Suprapubic skin (tissue), 4 donors: ENCODE data around the gene ITGA1. TPM values are rescaled to one million over a fixed set of nuclear protein-coding genes. Genes with fewer than 3 reads are reported as not detected.

ENCODE experiments used
- DNase-seq, 2 donors: peaks; one replicate each; pipeline ENCODE4 v3.0.0-alpha.2; 2019; ENCODE audit warnings: low spot score in 2 of 2
- H3K27ac ChIP-seq: fragments of 200-600 bp; sonication (generic); one replicate; pipeline ENCODE4 v1.5.1; 2019
- H3K27me3 ChIP-seq: fragments of 200-600 bp; sonication (generic); one replicate; pipeline ENCODE4 v1.5.1; 2019
- H3K36me3 ChIP-seq: fragments of 200-600 bp; sonication (generic); one replicate; pipeline ENCODE4 v1.5.1; 2019
- H3K4me1 ChIP-seq: fragments of 200-600 bp; sonication (generic); one replicate; pipeline ENCODE4 v1.5.1; 2019
- H3K4me3 ChIP-seq: fragments of 200-600 bp; sonication (generic); one replicate; pipeline ENCODE4 v1.5.1; 2019; ENCODE audit warnings: mild to moderate bottlenecking
- H3K9me3 ChIP-seq: fragments of 200-600 bp; sonication (generic); one replicate; pipeline ENCODE4 v1.5.1; 2019
- EP300 ChIP-seq: sonication (generic); formaldehyde crosslinking; IDR thresholded peaks from one replicate; pipeline ENCODE4 v1.6.1; 2017; ENCODE audit warnings: antibody characterized with exemption
- POLR2A ChIP-seq, 2 donors: fragments of 450-650 bp; IDR thresholded peaks; one replicate each; pipeline ENCODE4 v1.6.1; 2017; ENCODE audit warnings: antibody characterized with exemption in 2 of 2, mild to moderate bottlenecking in 2 of 2, moderate library complexity in 2 of 2
- POLR2AphosphoS5 ChIP-seq, 3 donors: sonication (generic); formaldehyde crosslinking; IDR thresholded peaks; one replicate each; pipeline ENCODE4 v1.6.1; 2017; ENCODE audit warnings: antibody characterized with exemption in 3 of 3
- WGBS: methylation state at CpG from one replicate; pipeline ENCODE4 v1.1.5; 2018; 5-methylcytosine and 5-hydroxymethylcytosine counted together
- total RNA-seq, 4 donors: library from RNA; depleted of rRNA; stranded (reverse); fragments of >200 nt; gene quantifications; one replicate each; pipeline ENCODE4 v1.1.0, GENCODE V29; 2016
- TF ChIP-seq, protein P1 (sequence below), 2 donors: fragments of 200-600 bp in 1 of 2; fragments of 450-650 bp in 1 of 2; sonication (generic) in 1 of 2; IDR thresholded peaks; one replicate each; pipeline ENCODE4 v1.5.1; 2016 to 2019; ENCODE audit warnings: antibody characterized with exemption in 2 of 2, mild to moderate bottlenecking in 1 of 2, moderate library complexity in 1 of 2

ITGA1 gene
- total RNA-seq, 4 donors from 2014 or later, result 2.4 to 9.8 (median 5.9) TPM

DNA sequence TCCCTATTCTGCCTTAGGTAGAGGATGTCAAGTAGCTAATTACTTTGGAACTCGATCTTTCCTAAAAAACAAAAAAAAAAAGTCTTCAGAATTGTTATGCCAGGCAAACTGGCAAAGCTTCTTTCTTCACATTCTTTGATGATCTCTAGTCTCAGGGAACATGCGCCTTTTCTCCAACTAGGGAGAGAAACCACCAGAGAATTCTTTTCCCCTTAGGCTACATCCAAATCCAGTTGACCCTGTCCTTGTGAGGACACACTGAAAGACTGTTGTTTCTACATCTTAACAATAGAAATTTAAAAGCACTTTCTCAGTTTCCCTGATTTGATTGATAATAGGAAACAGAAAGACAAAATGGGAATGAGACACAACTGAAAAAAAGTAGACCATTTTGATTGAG is 106.7 kb downstream of the ITGA1 start:
- Histone ChIP-seq H3K27me3 (no peaks in the 10 kb centered on the region), H3K27ac (peak overlapping the region; percentile 43), H3K4me1 (peaks cover 11% of the 10 kb centered on the region), H3K9me3 (no peaks in the 10 kb centered on the region), H3K36me3 (no peaks in the 10 kb centered on the region), H3K4me3 (no peak overlapping the region)
- 66% methylated on average over 2 of the region's 2 CpGs for WGBS
- no peak for DNase-seq
- TF ChIP-seq, protein P1, sequence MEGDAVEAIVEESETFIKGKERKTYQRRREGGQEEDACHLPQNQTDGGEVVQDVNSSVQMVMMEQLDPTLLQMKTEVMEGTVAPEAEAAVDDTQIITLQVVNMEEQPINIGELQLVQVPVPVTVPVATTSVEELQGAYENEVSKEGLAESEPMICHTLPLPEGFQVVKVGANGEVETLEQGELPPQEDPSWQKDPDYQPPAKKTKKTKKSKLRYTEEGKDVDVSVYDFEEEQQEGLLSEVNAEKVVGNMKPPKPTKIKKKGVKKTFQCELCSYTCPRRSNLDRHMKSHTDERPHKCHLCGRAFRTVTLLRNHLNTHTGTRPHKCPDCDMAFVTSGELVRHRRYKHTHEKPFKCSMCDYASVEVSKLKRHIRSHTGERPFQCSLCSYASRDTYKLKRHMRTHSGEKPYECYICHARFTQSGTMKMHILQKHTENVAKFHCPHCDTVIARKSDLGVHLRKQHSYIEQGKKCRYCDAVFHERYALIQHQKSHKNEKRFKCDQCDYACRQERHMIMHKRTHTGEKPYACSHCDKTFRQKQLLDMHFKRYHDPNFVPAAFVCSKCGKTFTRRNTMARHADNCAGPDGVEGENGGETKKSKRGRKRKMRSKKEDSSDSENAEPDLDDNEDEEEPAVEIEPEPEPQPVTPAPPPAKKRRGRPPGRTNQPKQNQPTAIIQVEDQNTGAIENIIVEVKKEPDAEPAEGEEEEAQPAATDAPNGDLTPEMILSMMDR (IDR thresholded peaks at IDR 0.05), result no peak
- TF ChIP-seq POLR2A (IDR thresholded peaks at IDR 0.05), result no peak
- TF ChIP-seq POLR2AphosphoS5 (IDR thresholded peaks at IDR 0.05), result no peak
- no peak for TF ChIP-seq EP300

DNA sequence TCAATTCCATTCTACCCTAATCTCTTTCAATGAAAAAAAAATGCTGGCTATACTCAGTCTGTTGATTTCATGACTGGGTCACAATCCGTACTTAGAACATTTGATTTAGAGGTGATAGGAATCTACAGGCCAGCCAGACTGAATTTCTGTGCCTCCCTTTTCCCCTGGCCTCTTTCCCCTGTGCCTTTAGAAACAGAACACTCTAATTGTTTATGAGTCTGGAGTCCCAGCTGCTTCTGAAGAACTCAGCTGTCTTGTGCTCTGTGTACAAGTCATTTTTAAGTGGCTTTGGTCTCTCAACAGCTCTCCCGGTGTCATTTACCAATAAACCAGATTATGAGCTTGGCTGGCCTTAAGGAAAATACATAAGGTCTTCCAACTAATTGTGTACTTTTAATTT is 107.4 kb downstream of the ITGA1 start:
- Histone ChIP-seq H3K4me1 (peaks cover 11% of the 10 kb centered on the region), H3K27ac (peak overlapping the region; percentile 43), H3K9me3 (no peaks in the 10 kb centered on the region), H3K27me3 (no peaks in the 10 kb centered on the region), H3K36me3 (no peaks in the 10 kb centered on the region), H3K4me3 (no peak overlapping the region)
- no peak for DNase-seq
- WGBS, result 60% methylated on average over 2 of the region's 2 CpGs
- TF ChIP-seq, protein P1 (IDR thresholded peaks at IDR 0.05), result no peak
- TF ChIP-seq POLR2A (IDR thresholded peaks at IDR 0.05) (no peak), EP300 (no peak), POLR2AphosphoS5 (IDR thresholded peaks at IDR 0.05) (no peak)

DNA sequence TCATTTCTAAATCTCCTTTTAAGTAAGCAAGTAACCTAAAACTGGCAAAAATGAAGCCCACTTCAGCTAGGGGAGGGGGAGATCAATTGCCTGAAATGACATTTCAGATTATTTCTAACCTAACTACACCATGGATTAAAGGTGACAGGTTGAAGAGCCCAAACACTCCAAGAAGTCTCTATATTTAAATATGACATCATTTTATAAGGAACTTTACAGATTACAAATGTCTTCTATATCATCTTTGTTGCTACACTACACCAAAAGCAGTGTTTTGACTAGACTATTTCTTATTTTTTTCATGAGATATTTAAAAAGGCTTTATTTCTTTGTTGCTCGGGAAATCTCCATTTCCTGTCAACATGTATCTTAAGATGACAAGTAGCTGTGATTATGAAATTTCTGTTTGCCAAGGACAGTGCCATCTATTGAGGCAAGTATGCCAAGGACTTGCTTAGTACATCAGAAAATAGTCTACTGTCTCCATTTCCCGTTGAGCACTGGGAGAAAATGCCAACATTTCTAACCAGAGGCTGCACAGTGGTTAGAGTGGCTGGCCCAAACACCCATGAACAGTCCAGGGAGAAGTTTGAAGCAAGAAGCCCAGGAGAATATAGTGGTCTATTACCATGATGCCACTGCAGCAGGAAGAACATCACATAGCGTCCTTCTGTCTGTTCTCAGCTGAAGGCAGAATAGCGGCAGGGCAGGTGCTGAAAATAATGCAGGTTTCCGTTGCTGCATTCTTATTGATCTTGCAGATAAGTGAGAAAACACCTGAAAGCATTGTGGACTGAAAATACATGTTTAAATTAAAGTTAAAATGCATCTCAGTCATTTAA is 108.1 kb downstream of the ITGA1 start:
- Histone ChIP-seq H3K27me3 (no peaks in the 10 kb centered on the region), H3K4me3 (no peak overlapping the region), H3K27ac (peak overlapping the region; percentile 43), H3K9me3 (no peaks in the 10 kb centered on the region), H3K4me1 (peaks cover 11% of the 10 kb centered on the region), H3K36me3 (no peaks in the 10 kb centered on the region)
- 66% methylated on average over 5 of the region's 5 CpGs for WGBS
- no peak for DNase-seq
- TF ChIP-seq POLR2A (IDR thresholded peaks at IDR 0.05) (no peak), EP300 (no peak), POLR2AphosphoS5 (IDR thresholded peaks at IDR 0.05) (no peak)
- TF ChIP-seq, protein P1 (IDR thresholded peaks at IDR 0.05), result no peak

DNA sequence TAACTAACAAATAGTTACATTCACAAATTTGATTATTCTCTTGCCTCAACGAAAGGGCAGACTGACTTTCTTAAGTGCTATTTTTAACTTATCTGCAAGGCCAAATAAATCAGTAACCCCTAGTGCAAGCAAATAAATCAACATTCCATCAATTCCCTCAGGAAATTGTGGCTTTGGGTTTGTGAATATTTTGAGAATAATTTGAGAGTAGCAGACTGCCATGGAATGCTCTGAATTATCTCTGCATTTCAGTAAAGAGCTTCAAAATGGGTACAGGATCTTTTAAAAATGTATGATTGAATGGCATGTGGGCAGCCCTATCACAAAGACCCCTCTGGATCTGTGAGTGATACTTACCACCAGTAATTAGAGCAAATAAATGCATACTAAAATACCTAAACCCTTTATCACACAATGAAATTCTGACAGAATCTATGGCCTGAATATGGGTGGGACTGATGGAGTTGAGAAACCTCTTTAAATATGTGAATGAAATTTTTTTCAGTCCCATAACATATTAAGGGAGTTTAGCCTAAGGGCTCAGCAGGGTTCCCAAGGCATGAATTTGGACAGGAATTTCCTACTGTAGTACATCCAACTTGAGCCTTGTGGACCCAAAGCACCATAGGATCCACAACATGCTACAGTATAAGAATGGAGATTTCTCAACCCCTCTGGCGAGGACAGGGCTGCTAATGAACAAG is 109.0 kb downstream of the ITGA1 start:
- Histone ChIP-seq H3K9me3 (no peaks in the 10 kb centered on the region), H3K27ac (no peak overlapping the region), H3K27me3 (no peaks in the 10 kb centered on the region), H3K4me1 (peaks cover 11% of the 10 kb centered on the region), H3K4me3 (no peak overlapping the region), H3K36me3 (no peaks in the 10 kb centered on the region)
- 74% methylated on average over 2 of the region's 2 CpGs for WGBS
- TF ChIP-seq POLR2A (IDR thresholded peaks at IDR 0.05) (no peak), POLR2AphosphoS5 (IDR thresholded peaks at IDR 0.05) (no peak), EP300 (no peak)
- TF ChIP-seq, protein P1 (IDR thresholded peaks at IDR 0.05), result no peak
- no peak for DNase-seq

DNA sequence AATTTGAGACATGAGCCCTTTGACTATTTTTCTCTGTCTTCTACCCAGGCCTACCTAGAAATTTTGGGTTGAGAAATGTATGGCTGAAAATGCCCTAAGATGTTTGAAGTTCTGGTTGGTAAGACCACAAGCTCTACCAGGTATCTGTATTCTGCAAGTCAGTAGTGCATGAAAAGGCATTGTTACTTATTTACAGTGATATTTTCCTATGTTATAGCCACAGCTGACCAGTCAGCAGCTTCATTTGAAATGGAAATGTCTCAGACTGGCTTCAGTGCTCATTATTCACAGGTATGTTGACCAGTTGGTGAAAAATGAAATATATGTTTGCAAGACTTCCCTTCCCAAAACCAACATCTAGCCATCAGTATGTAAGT is 109.5 kb downstream of the ITGA1 start:
- H3K27ac ChIP-seq, result no peak overlapping the region
- no peaks in the 10 kb centered on the region for H3K9me3 ChIP-seq
- H3K4me3 ChIP-seq, result no peak overlapping the region
- no peak for DNase-seq
- peaks cover 11% of the 10 kb centered on the region for H3K4me1 ChIP-seq
- H3K27me3 ChIP-seq, result no peaks in the 10 kb centered on the region
- H3K36me3 ChIP-seq, result no peaks in the 10 kb centered on the region
- no peak for TF ChIP-seq POLR2A (IDR thresholded peaks at IDR 0.05)
- no peak for TF ChIP-seq POLR2AphosphoS5 (IDR thresholded peaks at IDR 0.05)
- no peak for TF ChIP-seq EP300
- TF ChIP-seq, protein P1 (IDR thresholded peaks at IDR 0.05), result no peak
